Testis (tissue), 2 donors: ENCODE measurements around the gene DDI2.

Experiments used
- POLR2A ChIP-seq: fragments of 450-650 bp; IDR thresholded peaks from one replicate; pipeline ENCODE4 v1.6.1; 2017; ENCODE audit warnings: antibody characterized with exemption, mild to moderate bottlenecking, moderate library complexity
- TF ChIP-seq, protein P1 (sequence below), 3 experiments: fragments of 450-650 bp in 2 of 3; fragments of 200-600 bp in 1 of 3; sonication (generic) in 1 of 3; IDR thresholded peaks; one replicate each; pipeline ENCODE4 v1.5.1; 2016 to 2019; ENCODE audit warnings: antibody characterized with exemption in 3 of 3, mild to moderate bottlenecking in 2 of 3, moderate library complexity in 1 of 3

- TF ChIP-seq, protein P1, sequence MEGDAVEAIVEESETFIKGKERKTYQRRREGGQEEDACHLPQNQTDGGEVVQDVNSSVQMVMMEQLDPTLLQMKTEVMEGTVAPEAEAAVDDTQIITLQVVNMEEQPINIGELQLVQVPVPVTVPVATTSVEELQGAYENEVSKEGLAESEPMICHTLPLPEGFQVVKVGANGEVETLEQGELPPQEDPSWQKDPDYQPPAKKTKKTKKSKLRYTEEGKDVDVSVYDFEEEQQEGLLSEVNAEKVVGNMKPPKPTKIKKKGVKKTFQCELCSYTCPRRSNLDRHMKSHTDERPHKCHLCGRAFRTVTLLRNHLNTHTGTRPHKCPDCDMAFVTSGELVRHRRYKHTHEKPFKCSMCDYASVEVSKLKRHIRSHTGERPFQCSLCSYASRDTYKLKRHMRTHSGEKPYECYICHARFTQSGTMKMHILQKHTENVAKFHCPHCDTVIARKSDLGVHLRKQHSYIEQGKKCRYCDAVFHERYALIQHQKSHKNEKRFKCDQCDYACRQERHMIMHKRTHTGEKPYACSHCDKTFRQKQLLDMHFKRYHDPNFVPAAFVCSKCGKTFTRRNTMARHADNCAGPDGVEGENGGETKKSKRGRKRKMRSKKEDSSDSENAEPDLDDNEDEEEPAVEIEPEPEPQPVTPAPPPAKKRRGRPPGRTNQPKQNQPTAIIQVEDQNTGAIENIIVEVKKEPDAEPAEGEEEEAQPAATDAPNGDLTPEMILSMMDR (IDR thresholded peaks at IDR 0.05), result no peak
- no peak for TF ChIP-seq POLR2A
Measured at GRCh38 chr1:15577691-15578090, 39.6 kb upstream of the DDI2 start.
